HEK293T (cell line): ENCODE results near the gene KRT85.

Experiments
- BHLHE40 ChIP-seq: fragments of 450-650 bp; IDR thresholded peaks from 2 replicates; pipeline ENCODE4 v1.6.1; 2016; ENCODE audit warnings: mild to moderate bottlenecking, moderate library complexity, borderline replicate concordance
- FOXM1 ChIP-seq: fragments of 450-650 bp; IDR thresholded peaks from 2 replicates; pipeline ENCODE4 v1.6.1; 2017; ENCODE audit warnings: mild to moderate bottlenecking, borderline replicate concordance
- SP1 ChIP-seq: fragments of 450-650 bp; IDR thresholded peaks from 2 replicates; pipeline ENCODE4 v1.6.1; 2017
- TARDBP ChIP-seq: fragments of 450-650 bp; IDR thresholded peaks from 2 replicates; pipeline ENCODE4 v1.6.1; 2016

GRCh38 chr12:52310622-52311284, 56.5 kb downstream of the KRT85 start:
- TF ChIP-seq TARDBP (no peak), BHLHE40 (no peak), SP1 (no peak), FOXM1 (no peak)
